K562 (cell line): ENCODE measurements around the gene TMEM170A. TPM values are rescaled to one million over a fixed set of nuclear protein-coding genes. Genes with fewer than 3 reads are reported as not detected.

ENCODE experiments used
- HDAC3 ChIP-seq: fragments of 450-650 bp; IDR thresholded peaks from 2 replicates; pipeline ENCODE4 v1.6.1; 2018; ENCODE audit warnings: borderline replicate concordance, mild to moderate bottlenecking, moderate library complexity; ENCODE audit not compliant: partially characterized antibody
- NFIC ChIP-seq: fragments of 450-650 bp; IDR thresholded peaks from 2 replicates; pipeline ENCODE4 v1.6.1; 2017; ENCODE audit warnings: mild to moderate bottlenecking, inconsistent platforms
- REST ChIP-seq, 2 experiments: fragments of 450-650 bp; formaldehyde crosslinking in 1 of 2; IDR thresholded peaks; 2 replicates each; pipeline versions ENCODE4 v1.4.0 to v1.6.1; 2014 to 2020; ENCODE audit warnings: mild to moderate bottlenecking in 2 of 2, borderline replicate concordance in 1 of 2, low read depth in 1 of 2
- SMAD1 ChIP-seq: fragments of 150-350 bp; IDR thresholded peaks from 2 replicates; pipeline ENCODE4 v1.6.1; 2014; ENCODE audit warnings: low read length, low read depth; ENCODE audit not compliant: partially characterized antibody
- ZBED1 ChIP-seq: IDR thresholded peaks from 2 replicates; pipeline ENCODE4 v1.6.1; 2014
- ZBTB34 ChIP-seq: fragments of 250-450 bp; sonication (Bioruptor Pico); IDR thresholded peaks from 2 replicates; pipeline ENCODE4 v1.8.0; 2021; ENCODE audit warnings: mild to moderate bottlenecking, moderate library complexity
- ZBTB5 ChIP-seq: fragments of 450-650 bp; IDR thresholded peaks from 2 replicates; pipeline ENCODE4 v1.6.1; 2017; ENCODE audit warnings: antibody characterized with exemption
- ZNF586 ChIP-seq: fragments of 450-650 bp; formaldehyde crosslinking; conservative IDR thresholded peaks from 2 replicates; pipeline ENCODE4 v1.4.0; 2020; ENCODE audit warnings: mild to moderate bottlenecking, moderate library complexity
- ZNF668 ChIP-seq: fragments of 250-450 bp; sonication (Bioruptor Pico); IDR thresholded peaks from 2 replicates; pipeline ENCODE4 v1.8.0; 2022; ENCODE audit warnings: mild to moderate bottlenecking, inconsistent platforms
- polyA plus RNA-seq, 8 experiments: library from polyadenylated mRNA; depleted of rRNA in 4 of 8; stranded (reverse) in 5 of 8; unstranded in 3 of 8; fragments of >200 nt; fragmentation: Nextera tagmentation in 2 of 8; fragmentation: Illumina TruSeq in 1 of 8; extraction: Ambion mirVana in 2 of 8; extraction: Trizol in 1 of 8; gene quantifications; 2 replicates each; pipeline versions ENCODE4 v1.2.1 to v1.2.3, GENCODE V29; 2011 to 2014; ENCODE audit warnings: inconsistent platforms in 1 of 8, missing spikeins in 1 of 8
- total RNA-seq, 7 experiments: library from RNA; depleted of rRNA in 6 of 7; stranded (reverse); fragments of >200 nt in 6 of 7; fragmentation: Illumina TruSeq in 2 of 7; extraction: Trizol in 2 of 7; gene quantifications; 2 replicates each; pipeline versions ENCODE4 v1.2.1 to v1.2.3, GENCODE V29; 2011 to 2021; ENCODE audit warnings: low replicate concordance in 1 of 7
- TF ChIP-seq, protein P1 (sequence below): fragments of 250-450 bp; sonication (Bioruptor Pico); IDR thresholded peaks from 2 replicates; pipeline ENCODE4 v1.5.0; 2021; ENCODE audit warnings: mild to moderate bottlenecking, borderline replicate concordance
- TF ChIP-seq, protein P2 (sequence below): fragments of 250-450 bp; sonication (Bioruptor Pico); IDR thresholded peaks from 2 replicates; pipeline ENCODE4 v1.5.0; 2021

TMEM170A gene
- total and polyA plus RNA-seq, 9 of the 15 experiments (the other 6 are each of a cell fraction or from before 2014, with no cell fraction given) = 6.1 to 30.2 (median 15.0) TPM

DNA sequence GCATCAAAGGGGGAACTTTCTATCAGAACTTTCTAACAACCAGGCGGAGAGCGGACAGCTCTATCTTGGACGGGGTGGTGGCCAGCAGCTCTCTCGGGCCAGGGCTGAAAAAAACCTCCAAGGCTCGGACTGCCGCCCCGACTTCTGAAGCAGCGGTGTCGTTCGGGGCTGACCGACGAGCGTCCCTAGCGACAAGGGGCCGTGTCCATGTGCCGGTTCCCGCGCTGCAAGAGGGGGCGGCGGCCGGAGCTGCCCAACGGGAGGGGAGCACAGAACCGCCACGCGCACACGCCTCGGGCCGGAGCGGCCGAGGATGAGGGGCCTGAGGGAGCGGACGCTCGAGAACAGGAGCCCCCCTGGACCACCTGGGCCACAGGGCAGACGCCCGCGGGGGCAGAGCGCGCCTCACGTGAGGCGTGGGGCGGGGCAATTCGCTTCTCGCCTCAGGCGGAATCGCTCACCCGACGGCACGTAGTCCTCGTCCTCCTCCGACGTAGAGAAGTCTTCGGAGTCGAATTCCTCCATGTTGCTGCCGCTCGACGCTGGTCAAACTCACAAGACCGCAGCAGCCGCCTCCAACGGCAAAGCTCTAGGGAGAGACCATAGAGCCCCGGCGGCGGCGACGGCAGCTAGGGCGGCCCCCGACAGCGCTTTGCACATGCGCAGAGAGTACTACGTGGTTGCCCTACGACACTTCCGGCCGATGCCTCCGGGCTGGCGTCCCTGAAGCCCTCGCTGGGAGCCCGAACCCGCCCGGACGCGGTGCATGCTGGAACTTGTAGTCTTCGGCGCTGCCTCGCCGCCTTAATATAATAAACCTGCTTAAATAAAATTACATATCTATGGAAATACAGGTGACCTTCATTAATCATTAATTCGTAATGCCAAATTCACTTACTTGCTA lies 31.4 kb downstream of the TMEM170A start, which contains the start of gene CFDP1 (continued):
- TF ChIP-seq, protein P1, sequence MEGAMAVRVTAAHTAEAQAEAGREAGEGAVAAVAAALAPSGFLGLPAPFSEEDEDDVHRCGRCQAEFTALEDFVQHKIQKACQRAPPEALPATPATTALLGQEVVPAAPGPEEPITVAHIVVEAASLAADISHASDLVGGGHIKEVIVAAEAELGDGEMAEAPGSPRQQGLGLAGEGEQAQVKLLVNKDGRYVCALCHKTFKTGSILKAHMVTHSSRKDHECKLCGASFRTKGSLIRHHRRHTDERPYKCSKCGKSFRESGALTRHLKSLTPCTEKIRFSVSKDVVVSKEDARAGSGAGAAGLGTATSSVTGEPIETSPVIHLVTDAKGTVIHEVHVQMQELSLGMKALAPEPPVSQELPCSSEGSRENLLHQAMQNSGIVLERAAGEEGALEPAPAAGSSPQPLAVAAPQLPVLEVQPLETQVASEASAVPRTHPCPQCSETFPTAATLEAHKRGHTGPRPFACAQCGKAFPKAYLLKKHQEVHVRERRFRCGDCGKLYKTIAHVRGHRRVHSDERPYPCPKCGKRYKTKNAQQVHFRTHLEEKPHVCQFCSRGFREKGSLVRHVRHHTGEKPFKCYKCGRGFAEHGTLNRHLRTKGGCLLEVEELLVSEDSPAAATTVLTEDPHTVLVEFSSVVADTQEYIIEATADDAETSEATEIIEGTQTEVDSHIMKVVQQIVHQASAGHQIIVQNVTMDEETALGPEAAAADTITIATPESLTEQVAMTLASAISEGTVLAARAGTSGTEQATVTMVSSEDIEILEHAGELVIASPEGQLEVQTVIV (CRISPR knock-in tag) = no peak
- 0 out of 2 replicates have a peak, but pooled peaks have one; percentile 53 for TF ChIP-seq ZBED1
- TF ChIP-seq ZNF586 (CRISPR knock-in tag) = no peak
- no peak for TF ChIP-seq ZBTB5
- no peak for TF ChIP-seq REST (IDR thresholded peaks at IDR 0.05; ENCODE audit: borderline replicate concordance)
- no peak; the same call in 1 of the 2 replicates for TF ChIP-seq REST (CRISPR knock-in tag; IDR thresholded peaks at IDR 0.05; ENCODE audit: low read depth)
- TF ChIP-seq, protein P2, sequence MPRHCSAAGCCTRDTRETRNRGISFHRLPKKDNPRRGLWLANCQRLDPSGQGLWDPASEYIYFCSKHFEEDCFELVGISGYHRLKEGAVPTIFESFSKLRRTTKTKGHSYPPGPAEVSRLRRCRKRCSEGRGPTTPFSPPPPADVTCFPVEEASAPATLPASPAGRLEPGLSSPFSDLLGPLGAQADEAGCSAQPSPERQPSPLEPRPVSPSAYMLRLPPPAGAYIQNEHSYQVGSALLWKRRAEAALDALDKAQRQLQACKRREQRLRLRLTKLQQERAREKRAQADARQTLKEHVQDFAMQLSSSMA = peak; percentile 56; the same call in 1 of the 2 replicates
- no peak for TF ChIP-seq ZNF668
- TF ChIP-seq SMAD1 = no peak
- peak; percentile 98 for TF ChIP-seq NFIC
- TF ChIP-seq ZBTB34 (CRISPR knock-in tag) = no peak
- TF ChIP-seq HDAC3 = no peak
